Activated naive CD8-positive, alpha-beta T cell (primary cell): ENCODE measurements around the gene PPP2R2D.

Experiments
- H3K27ac Mint-ChIP-seq: one replicate; pipeline ENCODE4 v1.8.0; 2021; ENCODE audit warnings: mixed read lengths
- H3K27me3 Mint-ChIP-seq: one replicate; pipeline ENCODE4 v1.8.0; 2021; ENCODE audit warnings: mixed read lengths
- H3K36me3 Mint-ChIP-seq: one replicate; pipeline ENCODE4 v1.8.0; 2021; ENCODE audit warnings: mixed read lengths
- H3K4me1 Mint-ChIP-seq: one replicate; pipeline ENCODE4 v1.8.0; 2021; ENCODE audit warnings: low read depth, mixed read lengths
- H3K4me3 Mint-ChIP-seq: one replicate; pipeline ENCODE4 v1.8.0; 2021; ENCODE audit warnings: mild to moderate bottlenecking, mixed read lengths
- H3K9me3 Mint-ChIP-seq: one replicate; pipeline ENCODE4 v1.8.0; 2021; ENCODE audit warnings: low read depth, mixed read lengths

The PPP2R2D gene

DNA sequence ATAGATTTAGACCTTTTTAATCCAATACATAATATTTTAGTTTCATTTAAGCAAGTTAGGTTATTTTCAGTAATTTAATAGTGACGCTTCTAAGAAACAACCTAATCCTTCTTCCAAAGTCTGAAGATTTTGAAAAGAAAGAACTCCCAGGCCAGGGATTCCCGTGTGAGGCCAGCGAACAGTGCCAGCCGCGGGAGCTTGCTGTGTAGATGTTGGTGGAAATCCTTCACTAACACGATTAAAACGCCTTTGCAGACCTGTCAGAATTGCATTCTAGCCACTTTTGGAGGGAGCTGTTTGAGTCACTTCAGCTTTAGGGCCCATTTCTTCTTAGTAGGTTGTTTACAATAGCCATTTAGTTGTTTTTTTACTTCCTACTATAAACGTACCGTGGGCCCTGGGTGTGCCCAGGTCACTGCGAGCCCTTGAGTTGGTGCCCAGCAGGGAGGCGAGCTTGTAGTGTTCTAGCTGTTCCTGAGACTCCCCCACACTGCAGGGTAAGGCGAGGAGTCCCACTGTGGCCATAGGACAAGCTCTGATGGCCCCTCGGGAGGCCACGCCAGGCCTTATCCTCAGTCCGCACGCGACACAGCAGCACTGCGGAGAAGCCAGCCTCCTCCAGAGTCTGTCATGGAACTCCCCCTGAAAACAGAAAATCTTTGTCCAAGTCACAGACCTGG is 32.3 kb downstream of the PPP2R2D start:
- Mint-ChIP-seq H3K9me3 (no peaks in the 10 kb centered on the region), H3K27me3 (no peaks in the 10 kb centered on the region), H3K4me1 (peaks cover 69% of the 10 kb centered on the region), H3K4me3 (no peak overlapping the region), H3K27ac (no peak overlapping the region), H3K36me3 (no peaks in the 10 kb centered on the region)

DNA sequence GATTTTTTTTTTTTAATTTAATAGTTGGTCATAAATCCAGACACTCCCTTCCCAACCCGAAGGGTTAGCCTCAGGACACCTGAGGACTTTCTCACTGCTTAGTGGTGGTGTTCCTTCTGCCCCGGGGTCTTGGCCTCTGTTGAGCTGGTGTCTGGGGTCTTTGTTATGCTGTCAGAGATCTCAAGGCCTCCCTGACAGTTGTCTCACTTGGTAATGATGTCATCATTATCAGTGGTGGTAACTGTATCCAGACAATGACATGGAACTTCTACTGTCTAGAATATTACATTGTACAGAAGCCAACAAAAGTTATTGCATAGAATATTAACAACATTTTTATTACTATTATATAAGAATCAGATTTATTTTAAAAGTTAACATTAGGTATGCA is 32.9 kb downstream of the PPP2R2D start:
- Mint-ChIP-seq H3K4me1 (peaks cover 64% of the 10 kb centered on the region), H3K9me3 (no peaks in the 10 kb centered on the region), H3K27me3 (no peaks in the 10 kb centered on the region), H3K4me3 (no peak overlapping the region), H3K36me3 (no peaks in the 10 kb centered on the region), H3K27ac (no peak overlapping the region)

DNA sequence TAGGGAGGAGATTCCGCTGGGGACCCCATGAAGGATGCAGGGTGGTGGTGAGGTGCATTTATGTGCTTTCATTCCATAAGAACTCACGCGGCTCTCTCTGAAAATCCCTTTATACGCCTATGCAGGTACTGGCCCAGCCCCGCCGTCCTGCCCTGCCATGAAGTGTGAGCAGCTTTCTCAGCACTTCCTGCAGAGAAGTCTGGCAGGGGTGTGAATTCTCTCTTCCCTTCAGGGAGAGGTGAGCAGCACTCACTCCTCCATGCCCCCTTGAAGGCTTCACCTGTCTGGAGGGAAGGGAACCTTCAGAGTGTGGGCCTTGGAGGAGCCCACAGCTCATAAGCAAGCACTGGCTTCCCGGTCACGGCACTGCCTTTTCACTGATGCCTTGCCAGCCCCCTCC is 34.0 kb downstream of the PPP2R2D start:
- Mint-ChIP-seq H3K36me3 (no peaks in the 10 kb centered on the region), H3K4me3 (no peak overlapping the region), H3K27ac (peak overlapping the region; percentile 50)

GRCh38 chr10:131935260-131935659 is 34.5 kb downstream of the PPP2R2D start:
- Mint-ChIP-seq H3K27ac (peak overlapping the region; percentile 50), H3K4me1 (peaks cover 48% of the 10 kb centered on the region), H3K27me3 (no peaks in the 10 kb centered on the region), H3K36me3 (no peaks in the 10 kb centered on the region), H3K4me3 (no peak overlapping the region), H3K9me3 (no peaks in the 10 kb centered on the region)

More for the DNA sequence above, 34.0 kb downstream of the PPP2R2D start:
- Mint-ChIP-seq H3K4me1 (peaks cover 53% of the 10 kb centered on the region), H3K9me3 (no peaks in the 10 kb centered on the region), H3K27me3 (no peaks in the 10 kb centered on the region)

DNA sequence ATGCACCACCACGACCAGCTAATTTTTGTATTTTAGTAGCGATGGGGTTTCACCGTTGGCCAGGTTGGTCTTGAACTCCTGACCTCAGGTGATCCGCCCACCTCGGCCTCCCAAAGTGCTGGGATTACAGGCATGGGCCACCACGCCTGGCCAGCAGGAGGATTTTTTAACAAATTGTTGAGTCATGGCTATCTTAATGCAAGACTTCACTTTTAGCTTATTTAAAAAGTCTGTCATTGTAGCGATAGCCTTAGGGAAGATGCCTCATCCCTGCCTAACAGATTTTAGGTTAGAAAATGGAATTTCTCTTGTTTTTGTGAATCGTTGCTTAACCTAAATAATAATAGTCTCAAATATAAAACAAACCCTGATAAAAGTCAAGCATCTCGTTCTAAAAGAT is 35.5 kb downstream of the PPP2R2D start:
- no peaks in the 10 kb centered on the region for H3K27me3 Mint-ChIP-seq
- H3K4me1 Mint-ChIP-seq: peaks cover 39% of the 10 kb centered on the region
- no peaks in the 10 kb centered on the region for H3K9me3 Mint-ChIP-seq
- H3K4me3 Mint-ChIP-seq: no peak overlapping the region
- no peak overlapping the region for H3K27ac Mint-ChIP-seq
- peaks cover 5% of the 10 kb centered on the region for H3K36me3 Mint-ChIP-seq

- peaks cover 36% of the 10 kb centered on the region for H3K4me1 Mint-ChIP-seq
- H3K27me3 Mint-ChIP-seq: no peaks in the 10 kb centered on the region
- no peak overlapping the region for H3K27ac Mint-ChIP-seq
- H3K9me3 Mint-ChIP-seq: no peaks in the 10 kb centered on the region
- H3K4me3 Mint-ChIP-seq: no peak overlapping the region
- H3K36me3 Mint-ChIP-seq: peaks cover 5% of the 10 kb centered on the region
Measured at GRCh38 chr10:131936736-131937135, 35.9 kb downstream of the PPP2R2D start.

- Mint-ChIP-seq H3K9me3 (no peaks in the 10 kb centered on the region), H3K36me3 (peaks cover 5% of the 10 kb centered on the region), H3K4me1 (peaks cover 29% of the 10 kb centered on the region), H3K27me3 (no peaks in the 10 kb centered on the region), H3K27ac (no peak overlapping the region), H3K4me3 (no peak overlapping the region)
Measured at GRCh38 chr10:131937836-131938235, 37.0 kb downstream of the PPP2R2D start.

GRCh38 chr10:131938681-131939080 is 37.9 kb downstream of the PPP2R2D start:
- Mint-ChIP-seq H3K4me3 (no peak overlapping the region), H3K4me1 (peaks cover 22% of the 10 kb centered on the region), H3K9me3 (no peaks in the 10 kb centered on the region), H3K36me3 (peaks cover 5% of the 10 kb centered on the region), H3K27me3 (no peaks in the 10 kb centered on the region), H3K27ac (no peak overlapping the region)

GRCh38 chr10:131942455-131942854 is 41.6 kb downstream of the PPP2R2D start:
- Mint-ChIP-seq H3K36me3 (peaks cover 7% of the 10 kb centered on the region), H3K9me3 (no peaks in the 10 kb centered on the region), H3K27me3 (no peaks in the 10 kb centered on the region), H3K4me1 (peaks cover 4% of the 10 kb centered on the region), H3K4me3 (no peak overlapping the region), H3K27ac (no peak overlapping the region)

DNA sequence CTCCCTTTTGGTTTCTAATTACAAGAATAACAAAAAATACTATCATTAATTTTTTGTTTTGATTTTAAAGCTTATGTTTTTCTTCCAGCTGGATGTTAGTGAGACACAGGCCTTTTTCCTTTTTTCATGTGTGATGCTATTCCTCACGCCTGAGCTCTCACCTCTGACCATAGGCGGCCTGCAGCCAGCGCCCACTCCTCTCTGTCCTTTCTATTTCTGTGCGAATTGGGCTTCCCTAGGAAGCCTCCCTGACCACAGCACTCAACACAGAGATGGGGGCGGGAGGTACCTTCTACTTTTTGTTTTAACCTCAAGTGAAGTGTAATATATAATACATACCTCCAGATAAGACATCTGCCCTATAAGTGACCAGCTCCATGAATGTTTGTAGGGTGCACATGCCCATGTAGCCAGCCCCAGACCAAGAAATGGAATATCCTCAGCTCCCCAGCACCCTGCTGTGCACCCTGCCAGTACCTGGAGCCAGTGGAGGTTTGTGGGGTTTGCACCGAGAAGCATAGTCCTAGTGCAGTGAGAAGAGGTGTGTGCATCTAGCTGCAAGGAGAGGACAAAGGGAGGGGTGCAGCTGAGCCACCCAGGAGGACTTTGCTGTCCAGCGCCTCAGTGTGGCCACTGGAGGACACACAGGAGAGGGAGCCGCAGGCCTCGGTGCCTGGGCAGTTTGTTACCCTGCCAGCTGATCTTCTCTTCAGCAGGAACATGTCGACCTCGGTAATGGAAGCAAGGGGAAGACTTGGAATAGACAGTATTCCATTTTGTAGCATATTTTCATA is 42.4 kb downstream of the PPP2R2D start:
- Mint-ChIP-seq H3K27ac (peak overlapping the region; percentile 54), H3K9me3 (no peaks in the 10 kb centered on the region), H3K4me3 (no peak overlapping the region), H3K4me1 (peaks cover 6% of the 10 kb centered on the region), H3K27me3 (no peaks in the 10 kb centered on the region), H3K36me3 (peaks cover 7% of the 10 kb centered on the region)

- H3K9me3 Mint-ChIP-seq: no peaks in the 10 kb centered on the region
- no peak overlapping the region for H3K27ac Mint-ChIP-seq
- no peaks in the 10 kb centered on the region for H3K27me3 Mint-ChIP-seq
- peaks cover 7% of the 10 kb centered on the region for H3K36me3 Mint-ChIP-seq
- H3K4me3 Mint-ChIP-seq: no peak overlapping the region
- H3K4me1 Mint-ChIP-seq: peaks cover 6% of the 10 kb centered on the region
Measured at GRCh38 chr10:131944412-131944811, 43.6 kb downstream of the PPP2R2D start.

DNA sequence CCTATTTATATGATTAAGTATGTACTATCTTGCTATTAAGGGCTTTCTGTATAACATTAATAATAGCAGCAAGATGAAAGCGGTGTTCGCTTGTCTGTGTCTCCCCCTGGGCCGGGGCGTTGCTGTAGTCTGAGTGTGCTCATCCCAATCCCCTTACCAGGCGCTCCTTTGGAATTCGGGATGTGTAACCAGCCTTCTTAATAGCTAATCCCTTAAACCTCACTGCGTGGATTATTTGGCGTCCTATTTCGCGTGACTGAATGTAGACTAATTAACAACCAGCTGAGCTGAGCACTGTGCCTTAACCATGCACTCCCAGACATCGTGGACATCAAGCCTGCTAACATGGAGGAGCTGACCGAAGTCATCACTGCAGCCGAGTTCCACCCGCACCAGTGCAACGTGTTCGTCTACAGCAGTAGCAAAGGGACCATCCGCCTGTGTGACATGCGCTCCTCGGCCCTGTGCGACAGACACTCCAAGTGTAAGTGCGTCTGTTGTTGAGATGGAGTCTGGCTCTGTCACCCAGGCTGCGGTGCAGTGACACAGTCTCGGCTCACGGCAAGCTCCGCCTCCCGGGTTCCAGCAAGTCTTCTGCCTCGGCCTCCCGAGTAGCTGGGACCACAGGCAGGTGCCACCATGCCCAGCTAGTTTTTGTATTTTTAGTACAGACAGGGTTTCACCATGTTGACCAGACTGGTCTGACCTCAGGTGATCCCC is 44.3 kb downstream of the PPP2R2D start:
- Mint-ChIP-seq H3K36me3 (peaks cover 7% of the 10 kb centered on the region), H3K27ac (no peak overlapping the region), H3K4me3 (no peak overlapping the region), H3K4me1 (peaks cover 6% of the 10 kb centered on the region), H3K9me3 (no peaks in the 10 kb centered on the region), H3K27me3 (no peaks in the 10 kb centered on the region)

GRCh38 chr10:131946321-131946751 is 45.5 kb downstream of the PPP2R2D start:
- H3K4me1 Mint-ChIP-seq: peaks cover 5% of the 10 kb centered on the region
- H3K27me3 Mint-ChIP-seq: no peaks in the 10 kb centered on the region
- no peaks in the 10 kb centered on the region for H3K9me3 Mint-ChIP-seq
- peaks cover 5% of the 10 kb centered on the region for H3K36me3 Mint-ChIP-seq
- no peak overlapping the region for H3K4me3 Mint-ChIP-seq
- no peak overlapping the region for H3K27ac Mint-ChIP-seq

DNA sequence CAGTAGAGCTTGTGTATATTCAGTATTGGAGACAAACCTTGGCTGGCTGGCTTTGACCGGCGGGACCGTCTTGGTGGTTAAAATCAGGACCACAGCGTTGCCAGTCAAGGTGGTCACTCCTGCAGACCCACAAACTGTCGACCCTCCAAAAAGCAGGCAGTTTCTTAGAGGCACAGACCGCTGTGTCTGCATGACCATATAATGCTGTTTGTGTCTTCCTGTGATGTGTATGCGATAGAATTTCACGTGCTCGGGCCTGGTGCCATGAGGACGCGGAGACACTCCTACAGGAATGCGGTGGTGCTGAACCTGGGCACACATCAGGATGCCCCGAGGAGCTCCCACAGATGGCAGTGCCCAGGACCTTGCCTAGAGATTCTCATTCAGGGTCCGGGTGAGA is 46.1 kb downstream of the PPP2R2D start:
- H3K4me3 Mint-ChIP-seq: no peak overlapping the region
- peaks cover 5% of the 10 kb centered on the region for H3K4me1 Mint-ChIP-seq
- no peaks in the 10 kb centered on the region for H3K27me3 Mint-ChIP-seq
- no peaks in the 10 kb centered on the region for H3K9me3 Mint-ChIP-seq
- H3K27ac Mint-ChIP-seq: no peak overlapping the region
- H3K36me3 Mint-ChIP-seq: peaks cover 5% of the 10 kb centered on the region
